GM12875 (cell line): ENCODE data around the gene MAP3K12.
"Not testable (repeated sequence)": the region's sequence is repeated elsewhere in the genome, so short reads cannot be mapped to it uniquely, and the experiment has no call there.

Source experiments
- H3K4me3 ChIP-seq: one replicate; pipeline ENCODE4 v1.5.1; 2011; ENCODE audit warnings: low read depth, low read length, control low read depth
- TF ChIP-seq, protein P1 (sequence below): IDR thresholded peaks from 2 replicates; pipeline ENCODE4 v1.5.1; 2011; ENCODE audit warnings: low read depth, mild to moderate bottlenecking, control low read depth, inconsistent platforms, low read length, moderate library complexity, borderline replicate concordance; ENCODE audit not compliant: insufficient read depth

Gene MAP3K12

DNA sequence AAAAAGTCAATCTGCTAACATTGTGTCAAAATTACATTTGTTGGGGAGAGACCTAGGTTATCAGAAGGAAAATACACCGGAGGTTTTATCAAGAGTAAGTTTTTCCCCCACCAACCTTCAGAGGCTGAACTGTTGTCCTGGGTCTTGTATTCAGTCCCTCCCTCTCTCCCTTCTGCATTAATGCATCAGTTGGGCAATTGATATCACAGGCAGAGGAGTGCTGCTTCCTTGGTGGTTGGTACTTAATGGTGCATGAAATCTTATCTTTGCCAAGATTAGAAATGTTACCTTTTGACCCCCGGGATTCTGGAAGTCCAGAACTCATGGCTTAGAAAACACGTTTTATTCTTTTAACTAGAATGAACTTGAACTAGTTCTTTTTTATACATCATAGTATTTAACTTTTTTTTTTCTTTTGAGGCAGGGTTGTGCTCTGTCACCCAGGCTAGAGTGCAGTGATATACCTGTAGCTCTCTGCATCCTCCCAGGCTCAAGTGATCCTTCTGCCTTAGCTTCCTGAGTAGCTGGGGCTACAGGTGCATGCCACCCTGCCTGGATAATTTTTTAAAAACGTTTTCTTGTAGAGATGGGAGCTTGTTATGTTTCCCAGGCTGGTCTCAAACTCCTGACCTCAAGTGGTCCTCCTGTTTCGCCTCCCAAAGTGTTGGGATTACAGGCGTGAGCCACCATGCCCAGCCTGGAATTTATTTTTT lies 42.4 kb downstream of the MAP3K12 start:
- TF ChIP-seq, protein P1, sequence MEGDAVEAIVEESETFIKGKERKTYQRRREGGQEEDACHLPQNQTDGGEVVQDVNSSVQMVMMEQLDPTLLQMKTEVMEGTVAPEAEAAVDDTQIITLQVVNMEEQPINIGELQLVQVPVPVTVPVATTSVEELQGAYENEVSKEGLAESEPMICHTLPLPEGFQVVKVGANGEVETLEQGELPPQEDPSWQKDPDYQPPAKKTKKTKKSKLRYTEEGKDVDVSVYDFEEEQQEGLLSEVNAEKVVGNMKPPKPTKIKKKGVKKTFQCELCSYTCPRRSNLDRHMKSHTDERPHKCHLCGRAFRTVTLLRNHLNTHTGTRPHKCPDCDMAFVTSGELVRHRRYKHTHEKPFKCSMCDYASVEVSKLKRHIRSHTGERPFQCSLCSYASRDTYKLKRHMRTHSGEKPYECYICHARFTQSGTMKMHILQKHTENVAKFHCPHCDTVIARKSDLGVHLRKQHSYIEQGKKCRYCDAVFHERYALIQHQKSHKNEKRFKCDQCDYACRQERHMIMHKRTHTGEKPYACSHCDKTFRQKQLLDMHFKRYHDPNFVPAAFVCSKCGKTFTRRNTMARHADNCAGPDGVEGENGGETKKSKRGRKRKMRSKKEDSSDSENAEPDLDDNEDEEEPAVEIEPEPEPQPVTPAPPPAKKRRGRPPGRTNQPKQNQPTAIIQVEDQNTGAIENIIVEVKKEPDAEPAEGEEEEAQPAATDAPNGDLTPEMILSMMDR = no peak
- no peak overlapping the region for H3K4me3 ChIP-seq

GRCh38 chr12:53454707-53455106 lies 44.6 kb downstream of the MAP3K12 start:
- no peak overlapping the region for H3K4me3 ChIP-seq
- TF ChIP-seq, protein P1 = no peak

DNA sequence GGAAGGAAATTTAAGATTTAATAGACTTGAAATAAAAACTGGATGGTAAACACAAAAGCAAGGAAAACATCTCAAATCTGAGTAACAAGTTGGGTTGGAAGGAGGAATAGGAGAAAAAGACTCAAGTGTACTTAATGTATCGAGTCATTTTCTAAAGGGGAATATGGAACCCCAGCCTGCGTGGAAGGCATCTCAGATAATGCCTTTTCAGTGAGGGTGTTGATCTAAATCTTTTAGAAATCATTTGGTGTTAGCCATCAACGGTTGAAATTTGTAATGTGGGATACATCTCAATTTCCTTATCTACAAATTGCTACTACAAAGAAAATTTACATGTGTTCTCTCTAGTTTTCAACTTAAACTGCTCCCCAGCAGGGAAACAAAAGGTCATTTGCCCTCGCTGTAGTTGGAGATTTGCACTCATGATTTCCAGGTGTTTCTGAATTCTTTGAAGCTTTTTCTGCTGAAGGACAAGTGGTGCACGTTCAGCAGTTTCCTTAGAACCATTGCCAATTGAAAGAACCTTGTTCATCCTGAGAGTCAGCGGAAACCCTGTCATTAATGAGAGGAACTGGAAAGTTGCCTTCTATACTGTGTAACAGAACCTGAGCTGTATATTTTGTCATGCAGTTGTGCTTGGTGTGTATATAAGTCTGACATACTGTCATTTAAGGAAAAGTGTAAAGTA lies 45.2 kb downstream of the MAP3K12 start:
- no peak overlapping the region for H3K4me3 ChIP-seq
- TF ChIP-seq, protein P1 = no peak

DNA sequence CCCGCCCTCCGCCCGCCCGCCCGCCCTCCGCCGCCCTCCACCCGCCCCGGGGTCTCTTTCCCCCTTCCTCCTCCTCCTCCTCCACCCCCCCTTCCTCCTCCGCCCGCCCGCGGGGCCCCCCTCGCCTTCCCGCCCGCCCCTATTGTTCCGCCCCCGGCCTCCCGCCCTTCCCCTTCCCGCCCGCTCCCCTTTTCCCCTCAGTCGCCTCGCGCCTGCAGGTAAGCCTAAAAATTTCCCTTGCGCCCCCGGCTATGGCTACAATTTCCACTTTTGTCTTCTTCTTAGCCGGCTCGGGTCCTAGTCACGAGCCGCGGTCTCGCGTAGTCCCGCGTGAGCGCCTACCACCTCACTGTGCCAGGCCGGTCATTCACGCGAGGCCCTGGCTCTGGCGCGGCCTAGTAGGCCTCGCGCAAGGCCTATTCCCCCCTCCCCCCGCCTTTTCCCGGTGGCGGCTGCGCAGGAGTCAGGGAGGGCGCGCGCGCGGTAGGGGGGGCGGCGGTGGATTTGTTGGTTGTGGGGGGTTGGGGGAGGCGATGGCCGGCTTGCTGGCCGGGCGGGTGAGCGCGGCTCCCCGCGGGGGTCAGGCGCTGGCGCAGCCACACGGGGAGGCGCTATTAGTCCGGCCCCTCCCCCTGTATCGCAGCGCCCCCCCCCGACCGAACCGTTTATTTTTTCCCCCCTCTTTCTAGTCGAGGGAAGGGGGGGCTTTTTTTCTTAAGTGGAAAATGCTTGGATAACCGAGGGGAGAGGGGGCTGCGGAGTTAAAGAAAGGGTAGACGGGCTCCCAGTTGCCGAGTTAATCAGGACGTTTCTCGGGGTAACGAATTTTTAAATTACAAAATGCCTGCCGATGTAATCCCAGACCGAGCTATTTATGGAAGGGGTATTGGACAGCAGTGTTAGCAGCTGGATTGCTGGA lies 46.8 kb downstream of the MAP3K12 start:
- H3K4me3 ChIP-seq = peak overlapping the region; percentile 76
- TF ChIP-seq, protein P1 = peak; percentile 20; the same call in 1 of the 2 replicates

DNA sequence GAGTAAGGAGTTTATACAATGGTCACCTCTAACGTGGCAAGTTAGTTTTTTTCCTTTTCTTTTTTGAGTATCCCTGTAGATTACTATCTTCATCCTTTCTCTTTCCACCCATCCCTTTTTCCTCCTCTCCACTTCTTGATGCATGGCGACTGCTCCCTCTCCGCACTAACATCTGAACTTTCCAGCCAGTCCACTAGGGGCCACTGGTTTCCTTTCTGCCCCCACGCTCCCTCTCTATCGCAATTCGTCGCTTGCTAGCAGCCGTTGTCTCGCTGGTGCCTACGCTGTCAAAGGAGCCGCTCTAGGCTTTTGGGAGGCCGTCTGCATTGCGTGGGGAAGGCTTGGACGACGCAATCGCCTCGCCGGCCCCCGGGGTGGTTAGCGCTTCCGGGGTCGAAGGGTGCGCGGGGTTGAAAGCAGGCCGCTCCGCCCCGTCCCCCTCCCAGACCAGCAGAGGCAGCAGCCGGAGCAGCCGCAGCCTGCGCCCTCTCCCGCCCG lies 47.5 kb downstream of the MAP3K12 start, which contains the start of gene PCBP2:
PCBP2 (plus strand) TSS at position 442 of the 498 bp plus-strand sequence. CDS start 2,699 bp downstream, outside the sequence.
- TF ChIP-seq, protein P1 = peak; percentile 92
- peak within 1 kb of the TSS; percentile 76 for H3K4me3 ChIP-seq

DNA sequence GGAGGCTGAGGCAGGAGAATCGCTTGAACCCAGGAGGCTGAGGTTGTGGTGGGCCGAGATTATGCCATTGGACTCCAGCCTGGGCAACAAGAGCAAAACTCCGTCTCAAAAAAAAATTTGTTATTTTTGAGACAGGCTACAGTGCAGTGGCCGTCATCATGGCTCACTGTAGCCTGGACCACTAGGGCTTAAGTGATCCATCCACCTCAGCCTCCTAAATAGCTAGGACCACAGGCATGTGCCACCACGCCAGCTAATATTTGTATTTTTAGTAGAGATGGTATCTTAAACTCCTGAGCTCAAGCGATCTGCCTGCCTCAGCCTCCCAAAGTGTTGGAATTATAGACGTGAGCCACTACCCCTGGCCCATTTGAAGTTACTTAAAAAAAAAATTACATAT lies 48.3 kb downstream of the MAP3K12 start:
- TF ChIP-seq, protein P1 = no peak
- H3K4me3 ChIP-seq = no peak overlapping the region

DNA sequence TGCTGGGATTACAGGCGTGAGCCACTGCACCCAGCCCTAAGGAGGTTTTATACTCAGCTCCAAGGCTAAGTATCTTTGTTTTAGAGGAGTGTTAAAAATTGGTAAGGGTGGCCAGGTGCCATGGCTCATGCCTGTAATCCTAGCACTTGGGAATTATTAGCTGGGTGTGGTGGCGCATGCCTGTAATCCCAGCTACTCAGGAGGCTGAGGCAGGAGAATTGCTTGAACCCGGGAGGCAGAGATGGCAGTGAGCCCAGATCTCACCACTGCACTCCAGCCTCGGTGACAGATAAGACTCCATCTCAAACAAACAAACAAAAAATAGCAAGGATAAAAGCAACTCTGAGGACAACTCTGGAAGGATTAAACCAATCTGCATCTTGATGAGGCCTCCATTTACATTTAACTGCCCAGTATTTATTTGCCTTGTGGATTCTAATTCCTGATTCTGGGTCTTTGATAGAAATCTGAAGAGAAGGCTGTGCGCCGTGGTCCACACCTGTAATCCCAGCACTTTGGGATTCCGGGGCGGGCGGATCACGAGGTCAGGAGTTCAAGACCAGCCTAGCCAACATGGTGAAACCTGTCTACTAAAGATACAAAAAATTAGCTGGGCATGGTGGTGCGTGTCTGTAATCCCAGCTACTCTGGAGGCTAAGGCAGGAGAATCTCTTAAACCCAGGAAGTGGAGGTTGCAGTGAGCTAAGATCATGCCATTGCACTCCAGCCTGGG lies 54.5 kb downstream of the MAP3K12 start:
- H3K4me3 ChIP-seq = not testable (repeated sequence)
